KBM-7 (cell line): ENCODE results near the gene RANBP9.

Experiments
- DNase-seq: peaks from one replicate; pipeline ENCODE4 v3.0.0-alpha.2; 2015
- in situ Hi-C: fragments of 300-500 bp; cut with MboI; formaldehyde crosslinking; loops from 2 replicates; pipeline ENCODE4 v1.14.3; 2020; ENCODE audit warnings: low sequenced_read_pairs, low pct_unique_long_range_greater_than_20kb, mixed read lengths

RANBP9 gene

DNA sequence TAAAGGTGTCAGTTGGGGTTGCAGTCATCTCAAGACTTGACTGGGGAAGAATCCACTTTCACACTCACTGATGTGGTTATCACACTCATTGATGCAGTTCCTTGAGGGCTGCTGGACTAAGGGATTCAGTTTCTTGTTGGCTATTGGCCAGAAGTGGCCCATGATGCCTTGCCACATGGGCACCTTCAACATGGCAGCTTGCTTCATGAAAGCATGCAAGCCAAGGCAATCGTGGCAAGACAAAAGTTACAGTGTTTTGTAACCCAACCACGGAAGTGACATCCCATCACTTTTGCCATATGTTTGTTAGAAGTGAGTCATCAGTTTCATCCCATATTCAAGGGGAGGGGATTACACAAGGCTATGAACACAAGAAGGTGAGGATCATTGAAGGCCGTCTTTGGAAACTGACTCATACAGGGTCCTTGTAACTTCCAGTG lies 3.8 kb upstream of the RANBP9 start:
- in situ Hi-C loops: no loop called here
- DNase-seq: peak; percentile 43

GRCh38 chr6:13712599-13712898 lies 914 bp upstream of the RANBP9 start:
- in situ Hi-C loops: no loop called here
- DNase-seq: no peak

DNA sequence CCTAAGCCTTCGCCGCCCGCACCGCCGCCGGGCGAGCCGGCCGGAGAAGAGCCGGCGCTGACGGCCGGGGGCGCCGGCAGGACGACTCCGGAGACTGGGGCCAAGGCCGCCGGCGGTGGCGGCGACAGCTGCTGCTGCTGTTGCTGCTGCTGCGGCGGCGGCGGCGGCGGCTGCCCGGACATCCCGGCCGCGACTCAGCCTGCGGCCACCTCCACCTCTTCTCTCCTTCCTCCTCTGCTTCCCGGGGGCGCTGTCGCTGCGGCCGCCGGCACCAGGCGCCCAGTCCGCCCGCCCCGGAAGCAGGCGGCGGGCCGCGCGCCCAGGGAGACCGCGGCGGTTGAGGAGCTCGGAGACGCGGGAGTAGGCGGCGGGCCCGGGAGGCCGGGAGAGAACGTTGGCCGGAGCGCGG lies 307 bp downstream of the RANBP9 start:
- DNase-seq: peak; percentile 66
- in situ Hi-C loops: no loop called here

- DNase-seq: peak; percentile 39
- in situ Hi-C loops: no loop called here
These were observed 897 bp downstream of the RANBP9 start for GRCh38 chr6:13710552-13711323.

DNA sequence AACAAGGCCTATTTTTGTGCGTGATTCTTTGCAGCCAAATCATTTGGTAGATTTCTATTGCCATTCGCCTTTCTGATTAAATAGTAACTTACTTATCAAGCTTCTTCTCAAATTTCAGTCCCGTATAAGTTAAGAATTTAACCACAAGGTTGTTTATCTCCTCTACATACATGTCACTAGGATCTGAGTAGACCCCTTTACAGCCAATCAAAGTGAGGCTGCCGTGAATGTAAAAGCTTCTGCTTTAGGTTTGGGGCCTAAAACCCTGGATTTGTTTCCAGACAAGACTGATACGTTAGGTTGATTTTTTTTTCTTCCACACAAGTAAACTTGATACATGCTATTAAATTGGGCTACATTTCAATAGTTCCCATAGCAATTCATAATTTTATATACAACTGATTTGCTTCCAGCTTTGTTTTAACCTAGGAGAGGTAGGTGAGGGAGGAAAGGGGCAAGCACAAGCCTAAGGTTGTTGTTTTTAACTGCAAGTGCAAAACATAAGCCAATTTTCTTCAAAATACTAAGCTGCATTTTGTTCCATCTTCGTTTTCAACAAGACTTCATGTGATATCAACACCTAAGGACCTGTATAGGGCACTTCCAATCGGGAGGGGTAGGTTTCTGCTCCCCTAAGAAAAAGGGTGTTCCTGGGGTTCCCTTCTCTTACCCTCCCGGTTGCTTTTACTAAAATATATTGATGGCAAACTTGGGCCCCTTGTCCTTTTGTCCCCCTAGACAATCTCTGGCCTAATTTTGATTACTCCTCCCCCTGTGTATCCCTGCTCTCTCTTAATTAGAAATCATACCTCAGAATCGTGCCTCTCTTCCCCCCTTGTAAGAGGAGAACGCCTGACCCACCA lies 1.7 kb downstream of the RANBP9 start:
- DNase-seq: peak; percentile 60
- in situ Hi-C loops: no loop called here

DNA sequence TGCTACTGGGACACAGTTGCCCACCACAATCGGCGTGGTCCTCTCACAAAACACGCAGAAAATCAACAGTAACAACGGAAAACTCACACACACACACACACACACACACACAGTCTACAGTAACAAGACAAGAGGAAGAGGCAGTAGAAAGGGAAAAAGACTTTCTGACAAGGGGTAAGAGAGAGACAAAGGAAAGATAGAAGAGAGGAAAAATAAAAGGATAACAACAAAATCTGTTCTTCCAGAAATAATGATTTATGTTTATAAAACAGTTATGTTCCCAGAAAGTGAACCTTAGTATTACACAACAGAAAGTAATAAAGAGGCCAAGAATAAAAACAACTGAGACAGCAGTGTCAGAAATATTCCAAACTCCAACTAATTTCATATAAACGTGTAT lies 2.9 kb downstream of the RANBP9 start:
- peak; percentile 59 for DNase-seq
- in situ Hi-C loops: no loop called here

- in situ Hi-C loops: no loop called here
- no peak for DNase-seq
These were observed 8.1 kb downstream of the RANBP9 start for GRCh38 chr6:13703496-13703895.

DNA sequence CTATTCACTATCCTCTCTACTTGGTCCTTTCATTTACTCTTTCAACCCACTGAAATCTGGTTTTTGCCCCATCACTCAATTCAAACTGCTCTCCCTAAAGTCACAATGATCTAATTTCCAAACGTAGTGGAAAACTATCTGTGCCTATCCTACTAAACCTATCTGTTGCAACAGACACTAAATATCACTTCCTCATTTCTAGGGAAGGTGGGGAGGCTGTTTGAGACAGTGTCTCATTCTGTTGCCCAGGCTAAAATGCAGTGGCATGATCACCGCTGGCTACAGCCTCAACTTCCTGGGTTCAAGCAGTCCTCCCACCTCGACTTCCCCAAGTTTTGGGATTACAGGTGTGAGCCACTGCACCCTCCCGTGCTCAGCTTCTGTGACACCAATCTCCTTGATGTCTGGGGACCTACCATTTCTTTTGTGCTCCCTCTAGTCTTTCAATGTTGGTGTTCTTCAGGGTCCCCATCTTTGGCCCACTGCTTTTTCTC lies 8.8 kb downstream of the RANBP9 start:
- peak; percentile 84 for DNase-seq
- in situ Hi-C loops: no loop called here

GRCh38 chr6:13700232-13700631 lies 11.4 kb downstream of the RANBP9 start:
- in situ Hi-C loops: no loop called here
- DNase-seq: peak; percentile 30

- no peak for DNase-seq
- in situ Hi-C loops: no loop called here
These were observed 12.9 kb downstream of the RANBP9 start for GRCh38 chr6:13698715-13699114.

DNA sequence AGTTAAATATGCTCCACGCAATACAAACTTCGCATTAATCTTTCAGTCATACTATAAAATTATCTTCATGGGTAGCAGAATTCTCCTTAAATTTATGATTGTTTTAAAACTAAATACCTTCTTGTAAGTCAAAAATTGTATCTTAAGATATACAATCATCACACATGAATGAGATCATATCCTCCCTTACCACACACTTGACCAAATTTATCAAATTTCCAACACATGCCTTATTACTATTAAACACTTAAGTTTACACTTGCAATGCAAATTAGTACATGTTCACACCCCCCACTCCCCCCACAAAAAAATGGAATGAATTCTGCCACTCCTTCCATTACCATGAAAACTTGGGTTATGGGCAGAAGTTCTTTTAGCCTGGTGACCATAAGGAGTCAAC lies 13.8 kb downstream of the RANBP9 start:
- in situ Hi-C loops: no loop called here
- no peak for DNase-seq

DNA sequence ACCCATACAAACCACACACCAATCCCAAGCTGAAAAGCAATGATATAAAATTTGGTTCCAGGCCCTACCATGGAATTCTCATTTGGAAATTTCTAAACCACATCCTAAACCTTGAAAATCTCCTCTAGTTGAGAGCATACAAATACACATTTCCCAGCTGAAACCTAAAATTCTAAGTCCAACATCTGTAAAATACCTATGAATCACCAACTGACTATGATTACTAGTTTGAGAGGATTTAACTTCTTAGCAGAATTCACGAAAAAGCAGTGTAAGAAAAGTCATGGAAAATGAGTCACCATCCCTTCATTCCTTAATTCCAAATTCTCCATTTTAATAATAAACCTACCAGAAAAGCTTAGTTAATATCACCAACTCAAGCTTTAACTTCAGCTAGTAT lies 15.4 kb downstream of the RANBP9 start:
- DNase-seq: no peak
- in situ Hi-C loops: no loop called here

DNA sequence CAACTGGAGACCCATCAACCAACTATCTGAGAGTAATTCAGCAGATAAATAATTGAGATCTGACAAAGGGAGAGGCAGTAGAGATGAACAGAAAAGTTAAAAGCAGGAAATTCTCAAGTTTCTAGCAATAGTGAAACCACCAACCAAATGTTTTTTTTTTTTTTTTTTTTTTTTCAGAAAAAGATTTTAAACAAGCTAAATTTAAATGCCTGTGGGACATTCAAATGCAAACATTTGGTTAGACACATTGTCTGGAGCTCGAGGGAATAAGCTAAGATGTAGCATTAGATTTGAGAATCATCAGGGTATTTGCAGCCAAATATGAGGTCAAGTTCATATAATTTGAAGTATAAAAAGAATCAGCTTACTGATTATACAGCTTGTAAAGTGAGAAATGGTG lies 16.4 kb downstream of the RANBP9 start:
- in situ Hi-C loops: no loop called here
- DNase-seq: no peak

DNA sequence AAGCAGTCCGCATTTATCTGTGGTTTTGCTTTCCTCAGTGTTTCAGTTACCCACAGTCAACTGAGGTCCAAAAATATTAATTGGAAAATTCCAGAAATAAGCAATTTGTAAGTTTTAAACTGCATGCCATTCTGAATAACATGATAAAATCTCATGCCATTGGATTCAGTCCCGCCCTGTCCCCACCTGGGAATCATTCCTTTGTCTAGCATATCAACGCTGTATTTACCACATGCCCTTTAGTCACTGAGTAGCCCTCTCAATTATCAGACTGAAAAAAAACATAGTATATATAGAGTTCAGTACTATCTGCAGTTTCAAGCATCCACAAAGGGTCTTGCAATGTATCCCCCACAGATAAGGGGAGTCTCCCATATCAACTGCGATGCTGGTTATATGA lies 17.1 kb downstream of the RANBP9 start:
- in situ Hi-C loops: no loop called here
- no peak for DNase-seq

- in situ Hi-C loops: no loop called here
These were observed 22.0 kb downstream of the RANBP9 start for GRCh38 chr6:13689511-13690256.

GRCh38 chr6:13688692-13689196 lies 22.9 kb downstream of the RANBP9 start:
- in situ Hi-C loops: no loop called here
- DNase-seq: no peak

More at GRCh38 chr6:13689511-13690256, 22.0 kb downstream of the RANBP9 start:
- no peak for DNase-seq

- in situ Hi-C loops: no loop called here
- no peak for DNase-seq
These were observed 23.7 kb downstream of the RANBP9 start for GRCh38 chr6:13687917-13688351.

GRCh38 chr6:13684855-13685254 lies 26.8 kb downstream of the RANBP9 start:
- in situ Hi-C loops: no loop called here
- DNase-seq: no peak

DNA sequence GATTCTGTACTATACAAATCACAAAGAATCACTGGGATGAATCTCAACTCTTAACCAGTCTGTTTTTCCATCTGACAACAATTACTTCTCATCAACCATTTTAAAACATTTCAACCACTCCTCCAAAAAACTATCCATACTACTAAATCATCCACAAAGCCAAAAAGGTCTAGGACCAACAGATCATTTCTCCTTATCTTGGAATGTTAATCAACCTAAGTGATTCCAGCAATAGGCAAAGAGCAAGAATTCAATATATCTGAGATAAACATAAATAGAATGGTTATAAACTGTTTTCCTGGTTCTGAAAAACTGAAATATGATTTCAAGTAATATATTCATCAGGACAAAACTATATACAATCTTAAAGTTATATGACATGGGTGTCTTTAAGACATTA lies 28.6 kb downstream of the RANBP9 start:
- in situ Hi-C loops: no loop called here
- no peak for DNase-seq
